ENCODE measurements around the gene TKTL1.

TKTL1 gene

DNA sequence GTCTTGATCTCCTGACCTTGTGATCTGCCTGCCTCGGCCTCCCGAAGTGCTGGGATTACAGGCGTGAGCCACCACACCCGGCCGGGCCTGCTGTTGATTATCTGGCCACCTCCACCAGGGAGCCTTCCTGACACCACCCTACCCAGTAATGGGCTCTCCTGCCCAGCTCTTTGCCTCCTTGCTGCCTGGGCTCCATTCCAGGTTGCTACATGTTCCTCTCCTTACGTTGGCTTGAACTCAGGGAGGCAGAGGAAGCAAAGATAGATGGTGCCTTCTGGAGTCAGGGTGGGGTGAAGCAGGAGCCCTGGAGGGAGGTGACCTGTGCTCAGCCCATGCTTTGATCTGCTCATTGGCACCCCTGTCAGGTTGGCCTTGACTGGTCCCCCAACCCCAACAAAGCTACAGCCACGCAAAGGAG lies 52.5 kb downstream of the TKTL1 start:
- DNase-seq = no peak

DNA sequence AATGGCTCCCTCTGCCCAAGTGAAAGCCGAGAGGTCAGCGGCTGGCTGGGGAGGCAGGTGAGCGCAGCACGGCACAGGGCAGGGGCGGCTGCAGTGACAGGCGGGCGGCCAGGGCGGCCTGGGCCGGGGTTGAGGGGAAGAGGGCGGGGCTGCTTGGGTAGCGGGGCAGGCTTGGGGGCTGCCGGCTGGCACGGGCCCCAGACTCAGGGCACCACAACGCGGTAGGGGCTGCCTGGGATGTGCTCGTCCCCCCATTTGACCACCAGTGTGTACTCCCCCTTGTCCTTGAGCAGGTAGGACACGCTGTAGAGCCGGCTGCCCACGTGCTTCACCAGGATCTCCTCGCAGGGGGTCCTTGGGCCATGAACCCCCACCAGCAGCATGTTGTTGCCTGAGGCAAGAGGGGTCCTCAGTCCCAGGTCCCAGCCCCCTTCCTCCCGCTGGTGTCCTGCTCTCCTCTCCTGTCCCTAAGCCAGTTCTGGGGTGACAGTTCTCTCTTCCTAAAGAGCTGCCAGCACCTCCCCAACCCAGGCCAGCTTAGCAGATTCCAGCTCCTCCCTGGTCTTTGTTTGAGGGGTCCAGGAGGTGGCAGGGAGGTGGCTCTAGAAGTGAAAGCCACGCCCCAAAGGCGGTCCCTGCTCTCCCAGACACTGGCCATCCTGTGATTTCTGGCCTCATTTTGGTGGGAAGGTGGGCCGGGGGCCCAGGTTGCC lies 53.2 kb downstream of the TKTL1 start:
- no peak for DNase-seq

DNA sequence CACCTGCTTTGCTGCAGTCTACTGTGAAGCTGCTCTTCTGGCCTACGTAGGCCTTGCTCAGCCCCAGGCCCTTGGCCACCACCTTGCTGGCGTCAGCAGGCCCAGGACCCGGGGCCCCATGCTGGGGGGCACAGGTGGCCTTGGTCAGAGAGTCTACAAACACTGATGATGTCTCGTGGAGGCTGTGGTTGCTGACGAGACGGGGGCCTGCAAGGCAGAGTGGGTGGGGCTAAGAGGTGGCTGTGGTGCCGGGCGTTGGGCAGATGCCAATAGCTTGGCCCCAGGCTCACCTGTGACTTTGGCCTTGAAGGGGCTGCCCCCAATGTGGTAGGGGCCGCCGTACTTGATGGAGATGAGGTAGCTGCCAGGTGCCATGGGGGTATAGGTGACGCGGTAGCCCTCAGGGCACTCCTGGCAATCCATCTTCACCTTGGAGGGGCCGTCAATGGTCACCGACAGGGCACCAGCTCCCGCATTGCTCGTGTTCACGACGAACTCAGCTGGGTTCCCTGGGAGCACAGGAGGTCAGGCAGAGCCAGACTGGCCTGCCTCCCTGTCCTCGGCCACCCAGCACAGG lies 53.9 kb downstream of the TKTL1 start:
- no peak for DNase-seq

DNA sequence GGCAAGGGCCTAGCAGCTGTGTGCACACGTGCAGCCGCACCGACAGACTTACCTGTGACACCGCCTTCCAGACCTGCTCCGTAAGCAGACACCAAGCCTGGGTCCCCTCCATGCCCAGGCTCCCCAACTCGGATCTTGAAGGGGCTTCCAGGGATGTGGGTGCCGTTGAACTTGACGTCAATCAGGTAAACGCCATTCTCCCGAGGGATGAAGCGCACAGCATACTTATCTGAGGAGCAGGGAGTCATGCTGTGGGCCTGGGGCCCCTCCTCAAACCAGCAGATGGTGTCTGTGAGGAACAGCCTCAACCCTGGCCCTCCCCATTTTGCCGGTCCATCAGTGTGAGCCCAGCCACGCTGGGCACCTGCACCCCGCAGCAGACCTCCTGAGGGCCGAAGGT lies 54.4 kb downstream of the TKTL1 start:
- no peak for DNase-seq

DNA sequence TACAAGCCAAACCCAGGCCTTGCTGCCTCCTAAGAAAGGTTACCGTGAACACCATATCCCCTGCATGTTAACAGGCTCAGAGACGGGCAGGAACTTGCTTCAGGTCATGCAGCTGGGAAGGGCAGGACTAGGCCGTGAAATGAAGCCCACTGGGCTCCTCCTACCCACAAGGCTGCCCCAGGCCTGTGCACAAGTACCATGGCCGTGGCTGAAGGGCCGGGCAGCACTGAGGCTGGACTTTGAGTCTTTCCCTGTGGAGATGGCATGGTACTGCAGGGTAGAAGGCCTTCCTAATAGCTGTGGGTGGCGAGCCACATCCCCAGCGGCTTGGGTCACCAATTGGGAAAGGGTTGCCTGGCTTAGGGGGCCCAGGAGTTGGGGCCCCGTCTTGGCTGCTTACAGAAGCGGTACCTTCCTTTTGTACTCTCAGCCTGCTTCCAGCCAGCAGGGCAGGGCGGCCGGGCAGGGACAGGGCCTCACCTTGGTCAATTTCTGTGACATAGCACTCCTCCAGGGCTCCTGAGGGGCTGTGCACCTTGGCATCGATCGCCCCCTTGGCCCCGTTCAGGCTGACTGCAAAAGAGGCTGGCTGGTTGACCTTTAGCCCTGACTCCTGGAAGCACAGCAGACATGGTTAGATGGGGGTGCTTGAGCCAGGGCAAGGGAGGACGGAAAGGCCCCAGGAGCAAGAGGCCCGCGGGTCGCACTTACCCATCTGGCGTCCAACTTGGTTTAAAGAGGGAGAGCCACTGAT lies 55.0 kb downstream of the TKTL1 start:
- no peak for DNase-seq

DNA sequence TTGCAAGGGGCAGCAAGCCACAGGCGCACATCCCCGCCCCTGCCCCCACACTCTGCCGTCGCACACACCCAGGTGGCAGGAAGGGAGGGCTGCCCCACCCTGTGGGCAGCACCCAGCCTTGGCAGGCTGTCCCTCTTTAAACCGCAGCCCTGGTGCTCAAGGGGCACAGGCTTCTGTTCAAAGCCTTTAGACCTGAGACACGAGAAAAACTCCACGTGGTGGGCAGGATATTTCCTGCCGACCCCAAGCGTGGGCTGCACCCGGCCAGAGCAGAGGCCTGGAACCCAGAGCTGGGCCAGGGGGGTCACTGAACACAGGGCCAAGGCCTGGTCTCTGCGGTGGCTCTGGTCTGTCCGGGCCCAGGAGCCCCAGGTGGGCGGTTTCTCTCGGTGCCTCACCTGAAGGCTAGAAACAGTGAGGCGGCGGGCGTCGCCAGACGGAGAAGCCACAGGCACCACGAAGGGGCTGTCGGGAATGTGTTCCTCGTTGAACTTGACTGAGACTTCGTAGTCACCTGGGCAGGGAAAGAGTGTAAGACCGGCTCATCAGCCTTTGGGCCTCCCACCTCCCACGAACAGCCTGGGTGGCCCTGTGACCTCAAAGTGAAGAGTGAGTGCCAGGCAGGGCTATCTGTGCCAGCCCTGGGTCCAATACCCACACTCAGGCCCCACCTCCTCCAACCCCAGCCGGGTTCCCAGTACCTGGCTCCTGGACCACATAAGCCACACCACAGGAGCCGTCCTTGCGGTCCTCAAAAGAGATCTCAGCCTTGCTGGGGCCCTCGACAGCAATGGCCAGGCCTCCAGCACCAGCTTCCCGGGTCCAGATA lies 55.8 kb downstream of the TKTL1 start:
- DNase-seq = no peak

DNA sequence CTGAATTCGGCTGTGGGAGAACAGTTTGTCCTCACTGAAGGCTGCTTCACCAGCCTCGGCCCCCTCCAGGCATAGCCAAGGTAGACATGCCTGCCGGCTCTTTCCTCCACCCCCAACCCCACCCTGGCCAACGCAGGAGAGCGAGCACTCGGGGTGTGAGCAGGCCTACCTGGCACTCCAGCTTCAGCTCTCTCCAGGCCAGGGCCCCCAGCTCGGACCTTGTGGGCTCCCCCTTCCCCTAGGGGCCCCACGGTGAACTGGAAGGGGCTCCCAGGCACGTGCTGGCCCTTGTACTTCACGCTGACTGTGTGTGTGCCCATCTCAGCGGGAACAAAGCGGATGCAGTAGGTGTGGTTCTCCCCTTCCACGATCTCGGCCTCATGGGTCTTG lies 56.4 kb downstream of the TKTL1 start:
- no peak for DNase-seq

DNA sequence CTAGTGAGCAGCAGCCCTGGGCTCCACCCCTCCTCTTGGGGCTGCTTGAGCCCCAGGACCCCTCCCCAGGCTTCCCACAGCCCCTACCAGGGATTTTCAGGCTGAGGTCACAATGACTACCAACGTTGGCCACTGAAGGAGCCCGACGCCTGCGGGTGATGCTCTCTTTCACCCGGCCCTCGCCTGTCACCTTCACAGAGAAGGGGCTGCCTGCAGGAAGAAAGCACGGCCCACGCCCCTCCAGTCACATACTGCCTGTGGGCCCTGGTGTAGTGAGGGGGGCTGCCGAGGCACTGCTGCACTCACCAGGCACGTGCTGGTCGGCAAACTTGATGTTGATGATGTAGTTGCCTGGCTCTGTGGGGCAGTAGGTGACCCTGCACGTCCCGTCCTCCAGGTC lies 56.9 kb downstream of the TKTL1 start:
- DNase-seq = no peak

DNA sequence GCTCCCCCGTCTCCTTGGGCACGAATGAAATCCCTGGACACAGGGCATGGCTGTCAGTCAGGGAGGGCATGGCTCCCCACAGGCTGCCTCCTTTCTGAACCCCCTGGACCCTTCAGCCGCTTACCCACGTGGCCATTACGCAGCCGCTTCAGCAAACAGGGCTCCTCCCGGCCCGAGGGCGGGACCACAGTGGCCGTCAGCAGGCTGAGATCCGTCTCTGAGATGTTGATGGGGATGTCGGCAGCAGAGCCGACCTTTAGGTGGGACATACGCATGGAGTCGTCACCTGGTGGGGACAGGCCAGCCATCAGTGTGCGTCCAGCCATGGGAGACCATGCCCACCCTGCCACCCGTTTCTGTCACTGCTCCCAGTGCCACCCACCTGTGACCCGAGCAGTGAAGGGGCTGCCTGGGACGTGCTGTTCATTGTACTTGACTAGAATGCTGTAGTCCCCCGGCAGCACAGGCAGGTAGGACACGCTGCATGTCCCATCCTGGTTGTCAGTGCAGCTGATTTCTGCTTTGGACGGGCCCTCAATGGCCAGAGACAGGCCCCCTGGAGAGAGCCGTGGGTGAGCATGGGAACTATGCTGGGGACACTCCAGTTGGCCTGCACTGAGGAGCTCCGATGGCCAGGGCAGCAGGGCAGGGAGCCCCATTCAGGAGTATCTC lies 57.7 kb downstream of the TKTL1 start:
- DNase-seq = no peak

DNA sequence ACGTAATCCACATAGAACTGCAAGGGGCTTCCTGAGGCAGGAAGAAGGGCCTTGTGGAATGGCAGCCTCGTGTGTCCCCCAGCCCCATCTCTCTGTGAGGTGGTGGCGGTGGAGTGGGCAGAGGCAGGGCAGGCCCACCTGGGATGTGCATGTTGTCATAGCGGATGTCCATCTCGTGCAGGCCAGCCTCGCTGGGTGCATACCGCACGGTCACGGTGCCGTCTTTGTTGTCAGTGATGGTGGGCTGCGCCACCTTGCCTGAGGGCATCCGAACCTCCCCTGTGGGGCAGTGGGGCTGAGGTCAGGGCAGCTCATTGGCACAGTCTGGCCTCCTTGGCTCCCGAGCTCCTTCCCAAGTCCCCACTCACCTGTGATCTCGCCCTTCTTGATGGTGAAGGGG lies 58.4 kb downstream of the TKTL1 start:
- no peak for DNase-seq

DNA sequence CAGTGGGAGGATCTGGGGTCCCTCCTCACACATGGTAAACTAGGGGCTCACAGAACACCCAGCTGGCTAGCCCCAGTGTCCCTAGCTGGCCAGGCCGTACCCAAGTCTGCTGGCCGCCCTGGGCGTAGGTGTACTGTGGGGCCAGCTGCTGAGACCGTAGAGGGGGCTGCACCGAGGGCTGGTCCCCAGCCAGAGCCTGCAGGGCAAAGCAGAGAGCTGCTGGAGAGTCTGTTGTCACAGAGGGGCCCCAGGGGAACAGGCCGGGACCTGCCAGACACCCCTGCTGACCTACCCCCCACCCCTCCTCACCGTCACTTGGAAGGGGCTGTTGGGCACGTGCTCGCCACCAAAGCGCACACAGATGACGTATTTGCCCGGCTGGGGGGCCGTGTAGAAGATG lies 58.9 kb downstream of the TKTL1 start:
- no peak for DNase-seq

DNA sequence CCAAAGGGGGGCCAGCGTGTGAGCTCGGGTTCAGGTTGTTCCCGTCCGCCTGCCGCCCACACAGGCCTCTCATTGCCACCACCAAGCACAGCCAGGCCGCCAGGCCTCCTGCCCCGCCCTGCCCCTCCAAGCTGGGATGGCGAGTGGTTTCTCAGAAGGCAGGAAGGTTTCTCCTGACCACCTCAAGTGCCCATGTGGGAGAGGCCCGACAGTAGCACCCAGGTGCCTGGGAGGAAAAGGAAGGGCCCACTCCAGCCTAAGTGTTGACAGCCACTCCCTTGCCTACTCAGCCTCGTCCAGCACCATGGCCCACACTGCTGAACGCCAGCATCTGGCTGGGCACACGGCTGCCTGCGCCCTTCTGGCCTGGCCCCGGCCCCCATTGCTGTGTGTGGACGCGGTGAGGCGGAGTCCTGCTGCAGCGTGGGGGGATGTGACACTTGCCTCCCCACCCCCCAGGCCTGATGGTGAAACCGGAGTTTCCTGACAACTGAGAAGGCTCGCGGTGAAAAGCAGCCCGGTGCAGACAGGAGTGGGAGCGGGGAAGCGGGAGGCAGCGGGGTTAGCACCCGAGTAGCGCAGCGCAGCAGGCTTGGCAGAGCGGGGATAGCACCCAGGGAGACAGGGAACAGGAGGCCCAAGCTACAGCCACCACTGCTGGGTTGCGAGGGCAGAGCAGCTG lies 59.6 kb downstream of the TKTL1 start:
- DNase-seq = no peak

DNA sequence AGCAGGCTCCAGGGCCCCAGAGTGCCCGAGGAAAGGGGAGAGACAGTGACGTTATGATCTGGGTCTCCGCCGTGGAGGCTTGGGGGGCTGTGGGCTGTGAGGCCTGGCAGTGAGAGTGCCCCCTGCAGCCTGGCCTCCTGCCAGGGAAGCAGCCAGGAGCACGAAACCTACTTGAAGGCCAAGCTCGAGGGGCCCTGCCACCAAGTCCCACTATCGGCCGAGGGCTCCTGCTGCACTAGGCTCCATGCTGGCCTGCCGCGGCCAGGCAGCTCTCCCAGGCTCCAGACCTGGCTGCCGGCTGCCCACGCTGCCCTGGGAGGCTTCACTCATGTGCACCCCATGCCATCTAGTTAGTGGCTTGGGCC lies 60.2 kb downstream of the TKTL1 start:
- DNase-seq = no peak

DNA sequence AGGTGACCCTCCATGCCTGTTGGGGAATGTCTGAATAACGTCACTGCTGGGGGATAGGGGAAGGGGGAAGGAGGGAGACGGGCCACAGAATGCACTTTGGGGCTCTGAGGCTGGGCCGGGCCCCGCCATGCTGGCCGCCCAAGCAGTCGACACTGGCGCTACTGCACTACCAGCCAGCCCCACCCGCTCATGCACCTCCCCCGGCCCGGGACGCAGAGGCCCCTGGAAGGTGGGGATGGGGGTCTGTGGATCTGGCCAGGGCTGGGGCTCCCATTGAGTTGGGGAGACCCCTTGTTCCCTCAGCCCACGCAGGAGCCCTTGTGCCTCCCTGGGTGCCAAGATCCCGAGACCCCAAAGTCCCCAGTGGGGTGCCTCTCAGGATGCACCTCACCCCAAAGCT lies 61.0 kb downstream of the TKTL1 start:
- DNase-seq = no peak

DNA sequence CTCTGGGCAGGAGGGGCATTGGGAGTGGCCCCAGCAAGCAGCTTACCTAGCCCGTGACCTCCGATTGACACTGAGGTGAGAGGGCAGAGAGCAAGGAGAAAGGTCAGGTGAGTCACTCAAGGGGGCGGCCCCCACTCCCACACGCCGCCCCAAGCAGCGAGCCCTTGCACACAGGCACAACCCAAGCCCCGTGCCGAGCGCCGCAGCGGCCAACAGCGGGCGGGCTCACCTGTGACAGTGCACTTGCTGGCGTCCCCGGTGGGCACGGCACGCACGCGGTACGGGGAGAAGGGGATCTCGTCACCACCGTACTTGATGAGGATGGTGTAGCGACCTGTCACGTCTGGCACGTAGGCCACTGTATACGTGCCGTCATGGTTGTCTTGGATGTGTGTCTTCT lies 61.6 kb downstream of the TKTL1 start:
- no peak for DNase-seq

DNA sequence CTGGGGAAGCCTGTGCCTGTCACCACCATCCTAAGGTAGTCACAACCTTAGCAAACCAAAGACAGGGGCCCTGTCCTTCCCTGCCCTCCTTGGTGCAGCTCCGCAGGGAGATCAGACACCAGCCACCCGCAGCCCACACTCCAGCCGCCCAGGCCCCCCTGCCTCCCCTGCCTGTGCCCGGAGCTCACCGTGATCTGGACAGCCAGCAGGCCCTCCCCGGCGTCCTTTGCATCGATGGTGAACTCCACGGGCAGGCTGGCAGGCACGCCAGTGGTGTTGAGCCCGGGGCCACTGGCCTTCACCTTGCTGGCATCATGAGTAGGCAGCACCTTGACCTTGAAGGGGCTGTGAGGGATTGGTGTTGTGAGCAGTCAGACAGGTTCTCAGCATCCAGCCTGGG lies 62.4 kb downstream of the TKTL1 start:
- DNase-seq = no peak

DNA sequence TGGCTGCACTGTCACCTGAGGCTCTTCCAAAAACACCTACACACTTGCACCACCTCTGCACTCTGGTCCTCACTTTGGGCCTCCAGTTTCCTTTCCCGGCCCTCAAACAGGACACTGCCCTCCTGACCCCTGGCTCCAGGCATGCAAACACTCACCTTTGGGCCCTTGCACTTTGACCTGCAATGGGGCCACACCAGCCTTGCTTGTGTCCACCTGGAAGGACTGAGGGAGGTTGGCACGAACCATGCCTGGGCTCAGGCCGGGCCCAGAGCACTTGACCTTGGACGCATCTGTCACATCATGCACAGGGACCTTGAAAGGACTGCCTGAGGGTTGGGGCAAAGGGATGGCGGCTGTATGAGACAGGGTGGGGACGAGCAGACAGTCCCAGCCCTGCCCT lies 63.2 kb downstream of the TKTL1 start:
- DNase-seq = no peak

DNA sequence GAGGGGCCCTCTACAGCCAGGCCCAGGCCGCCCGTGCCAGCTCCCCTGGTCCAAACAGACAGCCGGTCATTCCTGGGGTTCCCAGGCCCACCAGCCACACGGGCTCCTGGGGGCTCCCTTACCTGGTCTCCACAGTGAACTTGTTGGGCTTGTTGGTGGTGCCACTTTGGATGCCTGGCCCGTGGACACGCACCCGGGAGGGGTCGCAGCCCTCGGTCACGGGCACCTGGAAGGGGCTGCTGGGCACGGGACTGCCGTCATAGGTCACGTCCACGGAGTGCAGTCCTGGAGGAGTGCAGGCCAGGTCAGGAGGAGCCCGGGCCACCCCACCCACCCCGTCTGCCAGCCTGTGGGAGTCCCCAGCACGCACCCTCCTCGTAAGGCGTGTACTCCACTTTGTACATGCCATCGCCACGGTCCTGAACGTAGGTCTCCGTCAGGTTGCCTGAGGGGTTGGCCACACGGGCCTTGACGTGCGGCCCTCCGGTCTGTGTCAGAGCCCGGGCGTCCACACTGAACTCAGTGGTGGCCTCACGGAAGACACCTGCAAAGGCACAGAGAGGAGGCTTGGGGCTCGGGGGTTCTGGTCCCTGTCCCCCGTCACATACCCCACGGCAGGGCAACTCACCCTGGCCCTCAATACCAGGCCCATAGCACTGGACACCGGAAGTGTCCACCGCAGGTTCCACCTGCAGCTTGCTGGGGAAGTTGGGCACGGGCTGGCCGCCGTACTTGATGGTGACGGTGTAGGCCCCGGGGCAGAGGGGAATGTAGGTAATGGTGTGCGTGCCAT lies 64.0 kb downstream of the TKTL1 start:
- DNase-seq = no peak

DNA sequence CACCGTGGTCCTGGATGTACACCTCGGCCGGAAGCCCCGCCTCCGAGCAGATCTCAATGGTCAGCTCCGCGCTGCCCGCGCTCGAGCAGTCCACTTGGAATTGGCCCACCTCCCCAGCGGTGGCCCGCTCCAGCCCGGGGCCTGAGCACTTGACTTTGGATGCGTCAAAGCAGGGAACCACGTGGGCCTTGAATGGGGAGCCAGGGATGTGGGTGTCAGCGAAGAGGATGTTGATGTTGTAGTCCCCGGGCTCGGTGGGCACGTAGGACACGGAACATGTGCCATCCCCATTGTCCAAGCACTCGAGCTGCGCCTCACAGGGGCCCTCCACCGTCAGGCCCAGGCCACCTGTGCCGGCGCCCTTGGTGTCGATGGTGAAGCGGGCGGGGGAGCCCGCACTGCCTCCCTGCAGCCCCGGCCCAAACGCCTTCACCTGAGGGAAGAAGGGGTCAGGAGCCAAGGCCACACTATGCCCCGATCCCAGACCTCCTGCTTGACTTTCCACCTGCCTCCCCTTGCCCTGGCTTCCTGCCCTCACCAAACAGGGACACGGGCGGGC lies 64.6 kb downstream of the TKTL1 start:
- DNase-seq = no peak

DNA sequence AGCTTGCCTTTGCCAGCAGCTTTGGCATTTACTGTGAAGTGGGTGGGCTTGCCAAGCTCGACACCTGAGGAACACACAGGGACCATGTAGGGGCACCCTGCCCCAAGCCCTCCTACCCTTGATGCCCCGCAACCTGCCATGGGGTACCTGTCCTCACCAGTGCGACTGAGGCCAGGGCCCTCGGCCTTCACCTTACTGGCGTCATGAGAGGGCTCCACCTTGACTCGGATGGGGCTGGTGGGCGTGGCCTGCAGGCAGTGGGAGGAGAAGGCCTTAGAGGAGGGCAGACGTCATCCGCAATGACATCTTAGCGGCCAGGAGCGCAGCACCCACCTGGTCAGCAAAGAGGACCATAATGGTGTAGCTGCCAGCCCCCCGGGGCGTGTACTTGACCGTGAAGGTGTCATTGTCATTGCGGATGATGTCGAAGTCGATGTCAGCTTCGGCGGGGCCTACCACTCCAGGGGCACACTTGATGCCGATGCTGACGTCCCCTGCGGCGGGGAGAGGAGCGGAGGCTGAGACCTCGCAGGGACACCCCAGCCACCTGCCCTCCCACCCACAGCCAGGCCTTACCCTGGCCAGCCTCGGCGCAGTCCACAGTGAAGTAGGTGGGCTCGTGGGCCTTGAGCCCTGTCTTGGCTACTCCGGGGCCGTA lies 66.6 kb downstream of the TKTL1 start:
- no peak for DNase-seq
